ENCODE measurements around the gene ILF2.
"Not testable (repeated sequence)": the region's sequence is repeated elsewhere in the genome, so short reads cannot be mapped to it uniquely, and the experiment has no call there.

The ILF2 gene

GRCh38 chr1:153670859-153671627, at the start of gene ILF2:
TSS of gene ILF2 (minus strand) at chr1:153670993. CDS start at chr1:153670922, 71 bp downstream.
- peak; percentile 98 for DNase-seq (ENCODE audit: low read depth)

- DNase-seq (ENCODE audit: low read depth): no peak
These were observed 46.5 kb upstream of the ILF2 start for GRCh38 chr1:153717330-153717729.

GRCh38 chr1:153716211-153716610, 45.4 kb upstream of the ILF2 start:
- not testable (repeated sequence) for DNase-seq (ENCODE audit: low read depth)

GRCh38 chr1:153711026-153711425, 40.2 kb upstream of the ILF2 start:
- no peak for DNase-seq (ENCODE audit: low read depth)

- DNase-seq (ENCODE audit: low read depth): no peak
These were observed 34.7 kb upstream of the ILF2 start for GRCh38 chr1:153705484-153705883.

GRCh38 chr1:153699768-153700167, 29.0 kb upstream of the ILF2 start:
- no peak for DNase-seq (ENCODE audit: low read depth)

- DNase-seq (ENCODE audit: low read depth): no peak
These were observed 28.3 kb upstream of the ILF2 start for GRCh38 chr1:153698923-153699714.

GRCh38 chr1:153698020-153698922, 27.5 kb upstream of the ILF2 start:
- no peak for DNase-seq (ENCODE audit: low read depth)

- DNase-seq (ENCODE audit: low read depth): peak; percentile 64
These were observed 26.6 kb upstream of the ILF2 start for GRCh38 chr1:153697191-153698019.

- DNase-seq (ENCODE audit: low read depth): no peak
These were observed 25.9 kb upstream of the ILF2 start for GRCh38 chr1:153696741-153697140.

- no peak for DNase-seq (ENCODE audit: low read depth)
These were observed 22.7 kb upstream of the ILF2 start for GRCh38 chr1:153693466-153693865.

- no peak for DNase-seq (ENCODE audit: low read depth)
These were observed 18.0 kb upstream of the ILF2 start for GRCh38 chr1:153688736-153689328.

GRCh38 chr1:153688276-153688675, 17.5 kb upstream of the ILF2 start:
- DNase-seq (ENCODE audit: low read depth): no peak

- DNase-seq (ENCODE audit: low read depth): no peak
These were observed 16.7 kb upstream of the ILF2 start for GRCh38 chr1:153687346-153688125.

GRCh38 chr1:153685544-153686340, 14.9 kb upstream of the ILF2 start:
- no peak for DNase-seq (ENCODE audit: low read depth)

- DNase-seq (ENCODE audit: low read depth): no peak
These were observed 14.1 kb upstream of the ILF2 start for GRCh38 chr1:153684892-153685291.

- no peak for DNase-seq (ENCODE audit: low read depth)
These were observed 13.1 kb upstream of the ILF2 start for GRCh38 chr1:153683854-153684253.

- DNase-seq (ENCODE audit: low read depth): no peak
These were observed 11.9 kb upstream of the ILF2 start for GRCh38 chr1:153682730-153683129.

GRCh38 chr1:153680120-153680403, 9.3 kb upstream of the ILF2 start:
- DNase-seq (ENCODE audit: low read depth): no peak

All from CMK (cell line).